ENCODE results near the gene AGPAT3.

The AGPAT3 gene

GRCh38 chr21:43966946-43967512 lies 102.0 kb downstream of the AGPAT3 start:
- DNase-seq (ENCODE audit: insufficient read length, low spot score) (no peak), FAIRE-seq (no peak)
- no peak for TF ChIP-seq POLR2A (IDR thresholded peaks at IDR 0.05; ENCODE audit: low read depth, low read length)

- DNase-seq (ENCODE audit: insufficient read length, low spot score) (no peak), FAIRE-seq (no peak)
- no peak for TF ChIP-seq POLR2A (IDR thresholded peaks at IDR 0.05; ENCODE audit: low read depth, low read length)
Measured at GRCh38 chr21:43967981-43968380, 103.0 kb downstream of the AGPAT3 start.

- FAIRE-seq (no peak), DNase-seq (ENCODE audit: insufficient read length, low spot score) (no peak)
- TF ChIP-seq POLR2A (IDR thresholded peaks at IDR 0.05; ENCODE audit: low read depth, low read length) = no peak
Measured at GRCh38 chr21:43968410-43969114, 103.5 kb downstream of the AGPAT3 start.

- no peak for TF ChIP-seq POLR2A (IDR thresholded peaks at IDR 0.05; ENCODE audit: low read depth, low read length)
- DNase-seq (ENCODE audit: insufficient read length, low spot score) (no peak), FAIRE-seq (no peak)
Measured at GRCh38 chr21:43969115-43969444, 104.1 kb downstream of the AGPAT3 start.

- FAIRE-seq (no peak), DNase-seq (ENCODE audit: insufficient read length, low spot score) (no peak)
- no peak for TF ChIP-seq POLR2A (IDR thresholded peaks at IDR 0.05; ENCODE audit: low read depth, low read length)
Measured at GRCh38 chr21:43970551-43970950, 105.5 kb downstream of the AGPAT3 start.

- no peak for DNase-seq (ENCODE audit: insufficient read length, low spot score)
- TF ChIP-seq POLR2A (IDR thresholded peaks at IDR 0.05; ENCODE audit: low read depth, low read length) = no peak
- FAIRE-seq = no peak
Measured at GRCh38 chr21:43971201-43971991, 106.4 kb downstream of the AGPAT3 start.

- DNase-seq (ENCODE audit: insufficient read length, low spot score) (no peak), FAIRE-seq (no peak)
- no peak for TF ChIP-seq POLR2A (IDR thresholded peaks at IDR 0.05; ENCODE audit: low read depth, low read length)
Measured at GRCh38 chr21:43971992-43972255, 106.9 kb downstream of the AGPAT3 start.

- no peak for TF ChIP-seq POLR2A (IDR thresholded peaks at IDR 0.05; ENCODE audit: low read depth, low read length)
- DNase-seq (ENCODE audit: insufficient read length, low spot score) (no peak), FAIRE-seq (no peak)
Measured at GRCh38 chr21:43972850-43973633, 108.0 kb downstream of the AGPAT3 start.

- DNase-seq (ENCODE audit: insufficient read length, low spot score) = no peak
- TF ChIP-seq POLR2A (IDR thresholded peaks at IDR 0.05; ENCODE audit: low read depth, low read length) = no peak
- no peak for FAIRE-seq
Measured at GRCh38 chr21:43973634-43973955, 108.6 kb downstream of the AGPAT3 start.

- no peak for FAIRE-seq
- no peak for TF ChIP-seq POLR2A (IDR thresholded peaks at IDR 0.05; ENCODE audit: low read depth, low read length)
- no peak for DNase-seq (ENCODE audit: insufficient read length, low spot score)
Measured at GRCh38 chr21:43974791-43975468, 109.9 kb downstream of the AGPAT3 start.

GRCh38 chr21:43975469-43976098 lies 110.6 kb downstream of the AGPAT3 start:
- FAIRE-seq = no peak
- DNase-seq (ENCODE audit: insufficient read length, low spot score) = peak; percentile 94
- TF ChIP-seq POLR2A (IDR thresholded peaks at IDR 0.05; ENCODE audit: low read depth, low read length) = no peak

GRCh38 chr21:43976661-43977060 lies 111.6 kb downstream of the AGPAT3 start:
- DNase-seq (ENCODE audit: insufficient read length, low spot score) (no peak), FAIRE-seq (no peak)
- TF ChIP-seq POLR2A (IDR thresholded peaks at IDR 0.05; ENCODE audit: low read depth, low read length) = no peak

GRCh38 chr21:43978060-43978459 lies 113.0 kb downstream of the AGPAT3 start:
- no peak for TF ChIP-seq POLR2A (IDR thresholded peaks at IDR 0.05; ENCODE audit: low read depth, low read length)
- no peak for DNase-seq (ENCODE audit: insufficient read length, low spot score)
- no peak for FAIRE-seq

All from H54 (cell line).